SK-N-MC (cell line): ENCODE results near the gene MED7.

Experiments
- EZH2 ChIP-seq: fragments of 200-600 bp; sonication (generic); IDR thresholded peaks from one replicate; pipeline ENCODE4 v1.6.1; 2017; ENCODE audit warnings: antibody characterized with exemption
- FOXP2 ChIP-seq: optimal IDR thresholded peaks from 2 replicates; pipeline ENCODE3; 2011; ENCODE audit warnings: mild to moderate bottlenecking, moderate library complexity; ENCODE audit not compliant: insufficient read depth; ENCODE audit errors: extremely low read length, control extremely low read depth
- POLR2AphosphoS5 ChIP-seq: IDR thresholded peaks from 2 replicates; pipeline ENCODE4 v1.6.1; 2012; ENCODE audit warnings: mild to moderate bottlenecking, low read depth, low read length, borderline replicate concordance

GRCh38 chr5:157132281-157132612 is 10.4 kb downstream of the MED7 start:
- TF ChIP-seq EZH2 (no peak), POLR2AphosphoS5 (no peak), FOXP2 (no peak)
